ENCODE data around the gene SNAP91.

- TF ChIP-seq CTCF (IDR thresholded peaks at IDR 0.05; ENCODE audit: low read length) = no peak
- TF ChIP-seq EZH2 (IDR thresholded peaks at IDR 0.05; ENCODE audit: borderline replicate concordance, low read length) = no peak
Observed at GRCh38 chr6:83505356-83505755, 203.5 kb downstream of the SNAP91 start.

Measured in OCI-LY1 (cell line).